GM10266 (cell line): ENCODE measurements around the gene DGKE.

Experiments used
- DNase-seq: peaks from one replicate; pipeline ENCODE4 v3.0.0; 2012; ENCODE audit errors: extremely low spot score
- TF ChIP-seq, protein P1 (sequence below): IDR thresholded peaks from 2 replicates; pipeline ENCODE4 v1.5.1; 2012; ENCODE audit warnings: mild to moderate bottlenecking, low read depth; ENCODE audit not compliant: control insufficient read depth, insufficient read depth; ENCODE audit errors: missing control alignments

The DGKE gene

DNA sequence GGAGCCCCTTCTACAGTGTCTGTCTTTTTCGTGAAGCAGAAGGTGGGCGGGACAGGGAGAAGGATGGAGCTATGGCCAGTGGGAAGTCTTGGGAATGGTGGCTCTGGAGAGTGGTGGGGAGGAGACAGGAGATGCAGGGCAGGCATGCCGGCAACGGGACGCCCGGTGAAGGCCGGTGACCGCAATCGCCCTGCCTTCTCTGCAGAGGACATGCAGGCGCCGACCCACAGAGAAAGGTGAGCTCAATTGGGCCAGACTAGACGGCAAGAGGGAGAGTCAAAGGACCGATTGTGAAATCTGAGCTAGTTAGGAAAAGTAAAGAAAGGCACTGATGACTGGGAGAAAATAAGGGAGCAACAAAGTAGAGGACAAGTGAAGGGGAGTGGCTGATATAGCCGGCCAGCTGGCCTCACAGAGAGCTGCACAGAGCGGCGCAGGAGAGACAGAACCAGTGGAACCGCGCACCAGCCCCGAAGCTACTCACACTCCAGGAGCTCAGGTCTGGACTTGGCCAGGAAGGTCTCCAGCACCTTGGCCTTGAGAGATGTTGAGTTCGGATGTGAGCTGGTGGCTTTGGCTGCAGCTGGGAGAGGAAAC is 61.0 kb downstream of the DGKE start:
- no peak for DNase-seq
- TF ChIP-seq, protein P1, sequence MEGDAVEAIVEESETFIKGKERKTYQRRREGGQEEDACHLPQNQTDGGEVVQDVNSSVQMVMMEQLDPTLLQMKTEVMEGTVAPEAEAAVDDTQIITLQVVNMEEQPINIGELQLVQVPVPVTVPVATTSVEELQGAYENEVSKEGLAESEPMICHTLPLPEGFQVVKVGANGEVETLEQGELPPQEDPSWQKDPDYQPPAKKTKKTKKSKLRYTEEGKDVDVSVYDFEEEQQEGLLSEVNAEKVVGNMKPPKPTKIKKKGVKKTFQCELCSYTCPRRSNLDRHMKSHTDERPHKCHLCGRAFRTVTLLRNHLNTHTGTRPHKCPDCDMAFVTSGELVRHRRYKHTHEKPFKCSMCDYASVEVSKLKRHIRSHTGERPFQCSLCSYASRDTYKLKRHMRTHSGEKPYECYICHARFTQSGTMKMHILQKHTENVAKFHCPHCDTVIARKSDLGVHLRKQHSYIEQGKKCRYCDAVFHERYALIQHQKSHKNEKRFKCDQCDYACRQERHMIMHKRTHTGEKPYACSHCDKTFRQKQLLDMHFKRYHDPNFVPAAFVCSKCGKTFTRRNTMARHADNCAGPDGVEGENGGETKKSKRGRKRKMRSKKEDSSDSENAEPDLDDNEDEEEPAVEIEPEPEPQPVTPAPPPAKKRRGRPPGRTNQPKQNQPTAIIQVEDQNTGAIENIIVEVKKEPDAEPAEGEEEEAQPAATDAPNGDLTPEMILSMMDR, result no peak

DNA sequence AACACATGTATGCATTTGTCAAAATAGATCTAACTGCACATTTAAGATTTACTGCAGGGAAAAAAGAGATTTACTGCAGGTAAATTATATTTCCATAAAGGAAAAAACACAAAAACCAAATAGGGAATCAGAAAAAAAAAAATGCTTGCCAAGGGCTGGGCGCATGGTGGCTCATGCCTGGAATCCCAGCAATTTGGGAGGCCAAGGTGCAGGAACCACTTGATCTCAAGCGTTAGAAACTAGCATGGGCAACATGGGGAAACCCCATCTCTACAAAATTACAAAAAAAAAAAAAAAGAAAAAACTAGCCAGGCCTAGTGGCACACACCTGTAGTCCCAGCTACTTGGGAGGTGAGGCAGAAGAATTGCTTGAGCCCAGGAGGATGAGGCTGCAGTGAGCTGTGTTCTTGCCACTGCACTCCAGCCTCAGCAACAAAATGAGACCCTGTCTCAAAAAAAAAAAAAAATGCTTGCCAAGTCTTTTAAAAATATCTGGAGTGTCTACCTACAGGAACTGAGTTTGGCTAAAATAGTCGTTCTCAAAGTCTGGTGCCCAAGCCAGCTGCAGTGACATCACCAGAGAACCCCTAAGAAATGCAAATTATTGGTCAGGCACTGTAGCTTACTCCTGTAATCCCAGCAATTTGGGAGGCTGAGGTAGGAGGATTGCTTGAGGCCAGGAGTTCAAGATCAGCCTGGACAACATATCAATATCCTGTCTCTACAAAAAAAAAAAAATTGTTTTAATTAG is 62.4 kb downstream of the DGKE start:
- DNase-seq, result no peak
- TF ChIP-seq, protein P1, result no peak

- DNase-seq, result no peak
- TF ChIP-seq, protein P1, result no peak
Measured at GRCh38 chr17:56896968-56897359, 63.0 kb downstream of the DGKE start.

GRCh38 chr17:56897646-56898424 is 63.9 kb downstream of the DGKE start:
- TF ChIP-seq, protein P1, result no peak

DNA sequence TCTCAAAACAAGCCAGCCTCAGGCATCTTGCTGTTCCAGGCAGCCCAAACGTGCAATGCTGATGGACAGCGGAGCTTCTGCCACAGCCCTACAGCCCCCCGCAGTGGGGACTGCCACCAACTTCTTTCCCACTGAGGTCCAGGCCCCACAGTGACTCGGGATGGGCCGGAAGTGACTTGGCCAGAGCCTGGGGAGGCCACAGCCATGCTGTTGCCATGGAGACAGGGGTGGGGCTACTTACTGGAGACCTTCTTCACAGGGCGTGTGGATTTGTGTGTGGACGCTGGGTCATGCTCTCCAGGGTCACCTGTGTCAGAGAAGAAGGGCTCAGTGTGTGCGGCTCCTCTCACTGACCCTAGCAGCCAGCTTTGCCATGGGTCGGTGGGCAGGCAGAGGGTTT is 64.9 kb downstream of the DGKE start:
- no peak for DNase-seq
- TF ChIP-seq, protein P1, result no peak

More at GRCh38 chr17:56897646-56898424, 63.9 kb downstream of the DGKE start:
- DNase-seq, result no peak

GRCh38 chr17:56899403-56899802 is 65.5 kb downstream of the DGKE start:
- DNase-seq, result no peak
- TF ChIP-seq, protein P1, result no peak
